Heart right ventricle (tissue), 16 donors: ENCODE measurements around the gene ZNF423. TPM values are rescaled to one million over a fixed set of nuclear protein-coding genes. Genes with fewer than 3 reads are reported as not detected.

Experiments used
- ATAC-seq, 8 donors: fragments of 200-7000 bp; cut with Tn5 transposase; one replicate each; pipeline ENCODE4 v1.9.1; 2020; ENCODE audit warnings: mild to moderate bottlenecking in 8 of 8, moderate library complexity in 8 of 8, moderate number of reproducible peaks in 1 of 8
- DNase-seq, 2 donors: peaks; one replicate each; pipeline ENCODE4 v3.0.0-alpha.2; 2020
- H3K27ac ChIP-seq, 10 donors: fragments of 200-600 bp; sonication (generic) in 2 of 10; one replicate each; pipeline versions ENCODE4 v1.5.0 to v1.8.0; 2020 to 2022; ENCODE audit warnings: mild to moderate bottlenecking in 3 of 10
- H3K27me3 ChIP-seq, 7 donors: fragments of 200-600 bp; one replicate each; pipeline ENCODE4 v1.8.0; 2021 to 2022; ENCODE audit warnings: mild to moderate bottlenecking in 2 of 7
- H3K36me3 ChIP-seq, 9 donors: fragments of 200-600 bp; sonication (generic) in 1 of 9; one replicate each; pipeline versions ENCODE4 v1.5.0 to v1.8.0; 2020 to 2022; ENCODE audit warnings: mild to moderate bottlenecking in 2 of 9
- H3K4me1 ChIP-seq, 9 donors: fragments of 200-600 bp; sonication (generic) in 1 of 9; one replicate each; pipeline versions ENCODE4 v1.5.0 to v1.8.0; 2020 to 2022; ENCODE audit warnings: mild to moderate bottlenecking in 4 of 9
- H3K4me3 ChIP-seq, 10 donors: fragments of 200-600 bp; sonication (generic) in 2 of 10; one replicate each; pipeline versions ENCODE4 v1.5.0 to v1.8.0; 2020 to 2022; ENCODE audit warnings: mild to moderate bottlenecking in 7 of 10, moderate library complexity in 2 of 10
- H3K9me3 ChIP-seq, 11 donors: fragments of 200-600 bp in 10 of 11; sonication (generic) in 2 of 11; one replicate each; pipeline versions ENCODE4 v1.5.0 to v1.8.0; 2013 to 2022; ENCODE audit warnings: mild to moderate bottlenecking in 2 of 11, control low read depth in 1 of 11, moderate library complexity in 1 of 11
- CTCF ChIP-seq, 9 donors: fragments of 200-600 bp; sonication (generic) in 2 of 9; IDR thresholded peaks; one replicate each; pipeline versions ENCODE4 v1.5.0 to v1.8.0; 2021 to 2022; ENCODE audit warnings: antibody characterized with exemption in 9 of 9, mild to moderate bottlenecking in 5 of 9, moderate library complexity in 1 of 9
- WGBS, 2 donors: extraction: QIAGEN DNeasy Blood & Tissue Kit; methylation state at CpG; one replicate each; pipeline ENCODE4 v1.1.7; 2013; ENCODE audit warnings: inconsistent platforms in 1 of 2; 5-methylcytosine and 5-hydroxymethylcytosine counted together
- intact Hi-C, 10 donors: fragments of 100-400 bp; cut with DNase I; formaldehyde crosslinking; loops; one replicate each; pipeline versions ENCODE4 v1.11.1 to v1.14.2; 2022
- polyA plus RNA-seq, 2 donors: library from polyadenylated mRNA; stranded (reverse); fragments of 200-250 nt; gene quantifications; one replicate each; pipeline ENCODE4 v1.2.3, GENCODE V29; 2013
- total RNA-seq, 10 donors: library from RNA; stranded (reverse); fragmentation: NEBNext Ultra II Directional in 3 of 10; extraction: Animal tissue kit (Norgen Biotek cat#: 25700) in 3 of 10; gene quantifications; one replicate each; pipeline versions ENCODE4 v1.2.1 to v1.2.4, GENCODE V29; 2021 to 2023
- donor health status: Arrhythmogenic right ventricular cardiomyopathy.
- donor health status: ischemic (EF 13 %, LVEDD 7.1; RV severe dilation, severe dysfunction).
- donor health status: healthy with polysubstance abuse.
- donor health status: DM: no; HTN: yes; CAD: no.
- donor health status: DM: no; HTN: no; CAD: no.
- donor health status: ischemic (EF 25% LVEDD 6.9; RV normal size, moderate dysfunction).
- donor health status: ischemic (EF 25% LVEDD 5.7; RV mildly dilated, moderate dysfunction).
- donor health status: healthy.
- donor health status: DM: yes; HTN: yes; CAD: no.
- donor health status: Ischemic cardiomyopathy.
- donor health status: ischemic (EF 35%, LVEDD 5.7; RV mildly dilated, moderate dysfunction).
- donor health status: nonischemic (EF 11% LVEDD 7.7; RV severe dilation, severe dysfunction).
- donor health status: DM: yes; HTN: yes; CAD: no.
- donor health status: PGD.
- donor health status: ischemic (EF 29% LVEDD 5.4; RV normal size, mild dysfunction).
- donor health status: nonischemic (EF 23%, LVEDD 6.1; RV moderate dilation, normal function).

The ZNF423 gene
- total and polyA plus RNA-seq, 12 donors, result 2.6 to 10.6 (median 7.0) TPM

GRCh38 chr16:49743203-49743464 lies 112.8 kb downstream of the ZNF423 start:
- intact Hi-C loops, result loop anchor here in 2 of 10 donors (5.0 to 10.0 kb wide), 2 partner anchors 41 to 88 kb away; no protein-coding TSS in a partner anchor
- ATAC-seq (no peak), DNase-seq (no peak)
- WGBS, 2 donors, result 85 to 92% methylated on average over 4 of the region's 4 CpGs
- H3K4me1 ChIP-seq, result peaks cover 0 to 2% (median 0%) of the 10 kb centered on the region in 9 donors
- peaks cover 0 to 12% (median 0%) of the 10 kb centered on the region in 7 donors for H3K27me3 ChIP-seq
- no peak overlapping the region for H3K4me3 ChIP-seq
- H3K9me3 ChIP-seq, result no peaks in the 10 kb centered on the region
- H3K27ac ChIP-seq, result no peak overlapping the region
- no peaks in the 10 kb centered on the region for H3K36me3 ChIP-seq
- no peak for TF ChIP-seq CTCF (IDR thresholded peaks at IDR 0.05)

- WGBS, 2 donors, result 84 to 92% methylated on average over 19 of the region's 19 CpGs
- intact Hi-C loops, result loop anchor here in 2 of 10 donors (5.0 to 10.0 kb wide), 2 partner anchors 40 to 88 kb away; no protein-coding TSS in a partner anchor
- ATAC-seq, result no peak
Observed at GRCh38 chr16:49742428-49743202, 113.3 kb downstream of the ZNF423 start.

GRCh38 chr16:49740256-49740655 lies 115.7 kb downstream of the ZNF423 start:
- peaks cover 0 to 5% (median 0%) of the 10 kb centered on the region in 9 donors for H3K4me1 ChIP-seq
- no peak for ATAC-seq
- intact Hi-C loops, result loop anchor here in 2 of 10 donors (5.0 to 10.0 kb wide), 2 partner anchors 38 to 85 kb away; no protein-coding TSS in a partner anchor

More at GRCh38 chr16:49742428-49743202, 113.3 kb downstream of the ZNF423 start:
- Histone ChIP-seq H3K4me1 (peaks cover 0 to 3% (median 0%) of the 10 kb centered on the region in 9 donors), H3K4me3 (no peak overlapping the region), H3K27me3 (peaks cover 0 to 10% (median 0%) of the 10 kb centered on the region in 7 donors), H3K27ac (no peak overlapping the region), H3K9me3 (no peaks in the 10 kb centered on the region), H3K36me3 (no peaks in the 10 kb centered on the region)
- DNase-seq, result no peak
- TF ChIP-seq CTCF (IDR thresholded peaks at IDR 0.05), result no peak

GRCh38 chr16:49739381-49739780 lies 116.5 kb downstream of the ZNF423 start:
- WGBS, 2 donors, result 68 to 69% methylated on average over 9 of the region's 9 CpGs
- TF ChIP-seq CTCF (IDR thresholded peaks at IDR 0.05), result no peak
- ATAC-seq (no peak), DNase-seq (no peak)
- Histone ChIP-seq H3K9me3 (no peaks in the 10 kb centered on the region), H3K27me3 (no peaks in the 10 kb centered on the region), H3K36me3 (no peaks in the 10 kb centered on the region), H3K4me3 (no peak overlapping the region), H3K27ac (no peak overlapping the region), H3K4me1 (peaks cover 0 to 10% (median 0%) of the 10 kb centered on the region in 9 donors)
- intact Hi-C loops, result no loop called here

More at GRCh38 chr16:49740256-49740655, 115.7 kb downstream of the ZNF423 start:
- H3K4me3 ChIP-seq, result no peak overlapping the region
- no peak overlapping the region for H3K27ac ChIP-seq
- no peaks in the 10 kb centered on the region for H3K27me3 ChIP-seq
- no peak for TF ChIP-seq CTCF (IDR thresholded peaks at IDR 0.05)
- no peaks in the 10 kb centered on the region for H3K9me3 ChIP-seq
- H3K36me3 ChIP-seq, result no peaks in the 10 kb centered on the region
- DNase-seq, result no peak
- 65% methylated on average over 7 of the region's 7 CpGs for WGBS, 2 donors
